SJSA1 (cell line): Measurements from ENCODE around the gene RORC. TPM values are rescaled to one million over a fixed set of nuclear protein-coding genes. Genes with fewer than 3 reads are reported as not detected.
"Not testable (repeated sequence)": the region's sequence is repeated elsewhere in the genome, so short reads cannot be mapped to it uniquely, and the experiment has no call there.

Source experiments
- DNase-seq, 2 experiments: peaks; one replicate each; pipeline ENCODE4 v3.0.0-alpha.2; 2015 to 2020; ENCODE audit warnings: low spot score in 2 of 2, low read depth in 1 of 2
- H3K27ac ChIP-seq: fragments of 250-450 bp; sonication (Bioruptor Pico); 2 replicates; pipeline ENCODE4 v1.5.1; 2020; ENCODE audit warnings: mild to moderate bottlenecking, moderate library complexity
- H3K27me3 ChIP-seq: fragments of 250-450 bp; sonication (Bioruptor Pico); replicated peaks from 2 replicates; pipeline ENCODE4 v1.5.1; 2020; ENCODE audit warnings: mild to moderate bottlenecking, moderate library complexity
- H3K36me3 ChIP-seq: fragments of 250-450 bp; sonication (Bioruptor Pico); 2 replicates; pipeline ENCODE4 v1.5.1; 2020; ENCODE audit warnings: mild to moderate bottlenecking
- H3K4me1 ChIP-seq: fragments of 250-450 bp; sonication (Bioruptor Pico); replicated peaks from 2 replicates; pipeline ENCODE4 v1.6.1; 2021; ENCODE audit warnings: mild to moderate bottlenecking
- H3K4me3 ChIP-seq: fragments of 250-450 bp; sonication (Bioruptor Pico); 2 replicates; pipeline ENCODE4 v1.5.1; 2020; ENCODE audit warnings: mild to moderate bottlenecking
- H3K9me3 ChIP-seq: fragments of 250-450 bp; sonication (Bioruptor Pico); replicated peaks from 2 replicates; pipeline ENCODE4 v1.5.1; 2020; ENCODE audit warnings: mild to moderate bottlenecking
- total RNA-seq: library from RNA; depleted of rRNA; stranded (reverse); fragments of >200 nt; shearing (Covaris generic); gene quantifications from 2 replicates; pipeline ENCODE4 v1.2.3, GENCODE V29; 2014

RORC gene
- total RNA-seq, 1 experiment from 2014 or later, result not detected

- DNase-seq, result no peak
- Histone ChIP-seq H3K4me1 (no peaks in the 10 kb centered on the region), H3K36me3 (no peaks in the 10 kb centered on the region), H3K27me3 (no peaks in the 10 kb centered on the region), H3K9me3 (no peaks in the 10 kb centered on the region), H3K4me3 (no peak overlapping the region), H3K27ac (no peak overlapping the region)
These were observed 54.9 kb downstream of the RORC start for GRCh38 chr1:151776665-151777062.

DNA sequence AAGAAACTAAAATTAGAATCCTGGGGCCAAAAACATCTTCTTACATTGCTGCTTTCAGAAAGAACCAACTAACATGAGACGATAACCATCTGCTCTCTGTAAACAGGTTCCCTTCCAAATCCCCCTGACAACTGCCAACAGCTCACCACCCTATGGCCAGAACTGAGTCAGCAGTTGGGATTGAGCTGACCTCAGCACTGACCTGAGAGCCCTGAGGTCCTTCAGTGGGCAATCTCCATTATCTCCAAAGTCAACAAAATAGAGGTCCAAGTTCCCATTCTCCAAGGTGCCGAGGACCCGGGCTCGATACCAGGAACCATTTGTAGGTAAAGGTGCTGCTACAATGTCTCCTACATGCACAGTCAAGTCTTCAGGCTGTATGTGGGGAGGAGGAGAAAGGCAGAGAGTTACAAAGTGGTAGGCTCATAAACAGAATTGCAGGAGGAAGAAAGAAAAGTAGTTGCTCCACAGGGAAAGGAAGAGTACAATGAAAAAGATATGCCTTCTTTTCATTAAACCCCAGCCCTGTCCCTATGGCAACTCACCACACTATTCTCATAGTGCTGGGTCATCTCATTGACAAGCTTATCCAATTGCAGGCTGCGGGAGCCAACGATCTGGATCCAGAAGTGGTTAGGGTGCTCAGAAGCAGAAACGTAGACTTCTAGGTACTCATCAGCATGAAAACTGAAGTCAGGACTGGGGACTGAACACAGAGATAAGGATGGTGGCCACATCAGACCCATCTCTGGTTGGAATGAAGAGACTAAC is 55.5 kb downstream of the RORC start:
- Histone ChIP-seq H3K9me3 (no peaks in the 10 kb centered on the region), H3K27ac (no peak overlapping the region), H3K4me3 (no peak overlapping the region), H3K4me1 (no peaks in the 10 kb centered on the region), H3K36me3 (no peaks in the 10 kb centered on the region), H3K27me3 (no peaks in the 10 kb centered on the region)
- no peak for DNase-seq

DNA sequence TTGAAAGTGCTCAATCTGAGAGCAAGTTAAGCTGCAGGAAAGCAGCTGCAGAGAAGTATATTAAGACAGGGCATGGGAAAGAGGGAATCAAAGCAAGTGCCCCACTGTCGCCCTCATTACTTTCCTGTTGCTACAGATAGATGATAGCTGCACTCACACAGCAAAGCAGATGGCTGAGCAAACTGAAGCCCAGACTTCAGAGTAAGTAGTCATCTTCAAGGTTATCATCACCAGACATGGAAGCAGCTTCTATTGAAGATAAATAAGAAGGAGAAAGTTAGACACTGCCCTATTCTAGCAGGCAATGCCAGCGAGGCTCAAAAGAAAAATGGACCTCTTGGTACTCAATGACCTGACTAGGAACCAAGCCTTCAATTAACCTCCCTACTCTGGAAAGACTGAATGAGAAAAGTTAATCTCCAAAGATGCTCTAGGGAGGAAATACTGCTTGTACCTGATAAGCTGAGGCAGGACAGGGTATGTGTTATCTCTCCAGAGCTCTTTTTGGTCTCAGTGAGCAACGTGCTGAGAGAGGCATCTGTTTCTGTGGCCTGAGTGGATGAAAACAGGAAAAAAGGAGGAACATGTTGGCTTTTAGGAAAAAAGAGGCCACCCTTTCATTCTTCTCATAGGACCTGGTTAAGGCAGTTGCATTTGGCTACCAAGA is 57.2 kb downstream of the RORC start:
- no peak for DNase-seq
- H3K27ac ChIP-seq, result no peak overlapping the region
- H3K9me3 ChIP-seq, result no peaks in the 10 kb centered on the region
- H3K27me3 ChIP-seq, result no peaks in the 10 kb centered on the region
- H3K36me3 ChIP-seq, result no peaks in the 10 kb centered on the region
- H3K4me3 ChIP-seq, result no peak overlapping the region
- no peaks in the 10 kb centered on the region for H3K4me1 ChIP-seq

GRCh38 chr1:151773702-151774101 is 57.9 kb downstream of the RORC start:
- Histone ChIP-seq H3K9me3 (no peaks in the 10 kb centered on the region), H3K36me3 (no peaks in the 10 kb centered on the region), H3K4me3 (no peak overlapping the region), H3K27me3 (no peaks in the 10 kb centered on the region), H3K27ac (no peak overlapping the region), H3K4me1 (no peaks in the 10 kb centered on the region)
- no peak for DNase-seq

- not testable (repeated sequence) for H3K27ac ChIP-seq, H3K4me3 ChIP-seq, H3K36me3 ChIP-seq, H3K4me1 ChIP-seq, H3K27me3 ChIP-seq, DNase-seq, H3K9me3 ChIP-seq
These were observed 62.3 kb downstream of the RORC start for GRCh38 chr1:151769270-151769669.

DNA sequence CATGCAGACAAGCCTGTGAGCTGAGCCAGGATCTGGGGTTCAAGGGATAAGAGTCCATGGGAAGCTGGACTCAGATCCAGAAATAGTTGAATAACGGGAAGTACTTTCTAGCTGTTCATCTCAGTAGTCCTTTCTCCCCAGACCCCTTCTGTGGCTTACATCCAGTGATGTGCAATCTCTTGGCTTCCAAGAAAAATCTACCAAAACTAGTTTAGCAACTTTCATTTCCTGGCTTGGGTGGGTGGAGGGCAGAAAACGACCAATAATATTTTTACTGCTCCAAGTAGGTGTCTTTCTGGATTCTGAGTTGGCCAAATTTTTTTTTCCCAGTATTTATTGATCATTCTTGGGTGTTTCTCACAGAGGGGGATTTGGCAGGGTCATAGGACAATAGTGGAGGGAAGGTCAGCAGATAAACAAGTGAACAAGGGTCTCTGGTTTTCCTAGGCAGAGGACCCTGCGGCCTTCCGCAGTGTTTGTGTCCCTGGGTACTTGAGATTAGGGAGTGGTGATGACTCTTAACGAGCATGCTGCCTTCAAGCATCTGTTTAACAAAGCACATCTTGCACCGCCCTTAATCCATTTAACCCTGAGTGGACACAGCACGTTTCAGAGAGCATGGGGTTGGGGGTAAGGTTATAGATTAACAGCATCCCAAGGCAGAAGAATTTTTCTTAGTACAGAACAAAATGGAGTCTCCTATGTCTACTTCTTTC is 63.1 kb downstream of the RORC start:
- not testable (repeated sequence) for H3K4me1 ChIP-seq, H3K36me3 ChIP-seq, H3K9me3 ChIP-seq, H3K27ac ChIP-seq, DNase-seq, H3K27me3 ChIP-seq, H3K4me3 ChIP-seq

- H3K9me3 ChIP-seq, result no peaks in the 10 kb centered on the region
- DNase-seq, result no peak
These were observed 67.6 kb downstream of the RORC start for GRCh38 chr1:151763990-151764389.

GRCh38 chr1:151762941-151763921 is 68.4 kb downstream of the RORC start, which contains the start of gene MRPL9:
TSS of gene MRPL9 (minus strand) at chr1:151763496. CDS start at chr1:151763479, 17 bp downstream.
- peak; percentile 86 to 87 for DNase-seq
- peak within 1 kb of the TSS; percentile 76 for H3K27ac ChIP-seq
- no peaks in the 10 kb centered on the region for H3K9me3 ChIP-seq
- peaks cover 41% of the 10 kb centered on the region for H3K36me3 ChIP-seq
- no peaks in the 10 kb centered on the region for H3K27me3 ChIP-seq
- H3K4me1 ChIP-seq, result peaks cover 11% of the 10 kb centered on the region
- peak within 1 kb of the TSS; percentile 71 for H3K4me3 ChIP-seq

More at GRCh38 chr1:151763990-151764389, 67.6 kb downstream of the RORC start:
- Histone ChIP-seq H3K4me3 (peak overlapping the region; percentile 71), H3K36me3 (peaks cover 34% of the 10 kb centered on the region), H3K27me3 (no peaks in the 10 kb centered on the region), H3K27ac (peak overlapping the region; percentile 76), H3K4me1 (peaks cover 11% of the 10 kb centered on the region)

DNA sequence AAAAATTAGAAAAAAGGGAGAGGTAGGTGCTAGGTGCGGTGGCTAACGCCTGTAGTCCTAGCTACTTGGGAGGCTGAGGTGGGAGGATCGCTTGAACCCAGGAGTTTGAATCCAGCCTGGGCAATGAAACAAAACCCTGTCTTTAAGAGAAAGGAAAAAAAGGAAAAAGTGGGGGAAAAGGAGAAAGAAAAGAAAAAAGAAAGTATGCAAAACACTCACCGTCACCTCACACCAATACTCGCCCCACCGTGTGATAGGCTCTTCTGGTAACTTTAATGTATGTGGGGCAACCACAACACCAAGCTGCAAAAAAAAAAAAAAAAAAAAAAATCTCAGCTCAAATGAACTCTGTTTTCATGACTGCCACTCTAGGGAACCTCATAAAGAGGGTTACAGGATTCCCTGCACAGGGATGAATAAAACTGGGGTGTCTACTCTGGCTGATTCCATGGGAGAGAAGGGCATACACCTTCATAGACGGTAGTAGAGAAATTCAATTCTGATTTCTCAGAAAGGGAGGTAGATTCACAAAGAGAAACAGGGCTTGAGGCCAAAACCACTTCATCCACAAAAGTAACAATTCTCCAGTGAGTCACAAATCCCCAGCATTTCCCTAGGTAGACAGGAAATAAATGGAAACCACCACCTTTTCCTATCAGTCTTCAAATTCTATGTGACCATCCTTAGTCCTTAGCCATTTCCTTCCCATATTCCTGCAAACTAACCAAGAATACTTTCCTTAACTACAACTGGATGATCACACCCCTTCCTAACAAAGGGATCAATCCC is 70.8 kb downstream of the RORC start:
- H3K36me3 ChIP-seq, result peaks cover 55% of the 10 kb centered on the region
- H3K27ac ChIP-seq, result no peak overlapping the region
- no peak for DNase-seq
- H3K9me3 ChIP-seq, result no peaks in the 10 kb centered on the region
- peaks cover 19% of the 10 kb centered on the region for H3K4me1 ChIP-seq
- H3K27me3 ChIP-seq, result no peaks in the 10 kb centered on the region
- H3K4me3 ChIP-seq, result no peak overlapping the region

- no peaks in the 10 kb centered on the region for H3K27me3 ChIP-seq
- H3K36me3 ChIP-seq, result peaks cover 55% of the 10 kb centered on the region
- DNase-seq, result no peak
- H3K4me1 ChIP-seq, result peaks cover 17% of the 10 kb centered on the region
- no peak overlapping the region for H3K27ac ChIP-seq
- H3K4me3 ChIP-seq, result no peak overlapping the region
- no peaks in the 10 kb centered on the region for H3K9me3 ChIP-seq
These were observed 72.4 kb downstream of the RORC start for GRCh38 chr1:151759241-151759640.

GRCh38 chr1:151756291-151756690 is 75.3 kb downstream of the RORC start:
- no peaks in the 10 kb centered on the region for H3K27me3 ChIP-seq
- no peak overlapping the region for H3K4me3 ChIP-seq
- no peak overlapping the region for H3K27ac ChIP-seq
- DNase-seq, result no peak
- no peaks in the 10 kb centered on the region for H3K9me3 ChIP-seq
- peaks cover 8% of the 10 kb centered on the region; the same call in 1 of the 2 replicates for H3K4me1 ChIP-seq
- H3K36me3 ChIP-seq, result peaks cover 42% of the 10 kb centered on the region
